ENCODE results near the gene GRAP. TPM values are rescaled to one million over a fixed set of nuclear protein-coding genes. Genes with fewer than 3 reads are reported as not detected.
A peak's percentile ranks its signal among the peaks of the same experiment; 100 is the strongest.

GRAP gene
- total RNA-seq, 1 experiment from 2014 or later = 0.21 TPM

GRCh38 chr17:19004421-19005136, 42.2 kb downstream of the GRAP start, which contains the start of gene FAM83G:
Gene FAM83G (minus strand): TSS chr17:19004764. CDS start chr17:19004041, 723 bp downstream.
- in situ Hi-C loops (cut with HindIII; ENCODE audit: low pct_unique_long_range_greater_than_20kb, low sequenced_read_pairs) = no loop called here
- no peaks in the 10 kb centered on the region; the same call in 1 of the 2 replicates for H3K36me3 ChIP-seq (ENCODE audit: control insufficient read depth, insufficient read depth, low read length)
- peaks cover 9% of the 10 kb centered on the region for H3K4me1 ChIP-seq (ENCODE audit: control insufficient read depth, insufficient read depth, low read length)
- DNase-seq (ENCODE audit: low read depth, low spot score) (peak; percentile 28), ATAC-seq (peak; percentile 85)
- H3K4me3 ChIP-seq (ENCODE audit: low read depth in 2 of 2, low read length in 2 of 2) = peak within 1 kb of the TSS; percentile 61 to 69
- H3K27me3 ChIP-seq (ENCODE audit: control insufficient read depth, insufficient read depth, low read length) = no peaks in the 10 kb centered on the region
- ChIA-PET CTCF (no interaction called here), POLR2A (no interaction called here)
- no peaks in the 10 kb centered on the region for H3K9me3 ChIP-seq (ENCODE audit: control insufficient read depth, insufficient read depth, low read depth, low read length)
- BruUV-seq (replicated peaks) = no TSS peak
- peak within 1 kb of the TSS; percentile 93 for H3K27ac ChIP-seq (ENCODE audit: low read length)
- TF ChIP-seq, protein P1, sequence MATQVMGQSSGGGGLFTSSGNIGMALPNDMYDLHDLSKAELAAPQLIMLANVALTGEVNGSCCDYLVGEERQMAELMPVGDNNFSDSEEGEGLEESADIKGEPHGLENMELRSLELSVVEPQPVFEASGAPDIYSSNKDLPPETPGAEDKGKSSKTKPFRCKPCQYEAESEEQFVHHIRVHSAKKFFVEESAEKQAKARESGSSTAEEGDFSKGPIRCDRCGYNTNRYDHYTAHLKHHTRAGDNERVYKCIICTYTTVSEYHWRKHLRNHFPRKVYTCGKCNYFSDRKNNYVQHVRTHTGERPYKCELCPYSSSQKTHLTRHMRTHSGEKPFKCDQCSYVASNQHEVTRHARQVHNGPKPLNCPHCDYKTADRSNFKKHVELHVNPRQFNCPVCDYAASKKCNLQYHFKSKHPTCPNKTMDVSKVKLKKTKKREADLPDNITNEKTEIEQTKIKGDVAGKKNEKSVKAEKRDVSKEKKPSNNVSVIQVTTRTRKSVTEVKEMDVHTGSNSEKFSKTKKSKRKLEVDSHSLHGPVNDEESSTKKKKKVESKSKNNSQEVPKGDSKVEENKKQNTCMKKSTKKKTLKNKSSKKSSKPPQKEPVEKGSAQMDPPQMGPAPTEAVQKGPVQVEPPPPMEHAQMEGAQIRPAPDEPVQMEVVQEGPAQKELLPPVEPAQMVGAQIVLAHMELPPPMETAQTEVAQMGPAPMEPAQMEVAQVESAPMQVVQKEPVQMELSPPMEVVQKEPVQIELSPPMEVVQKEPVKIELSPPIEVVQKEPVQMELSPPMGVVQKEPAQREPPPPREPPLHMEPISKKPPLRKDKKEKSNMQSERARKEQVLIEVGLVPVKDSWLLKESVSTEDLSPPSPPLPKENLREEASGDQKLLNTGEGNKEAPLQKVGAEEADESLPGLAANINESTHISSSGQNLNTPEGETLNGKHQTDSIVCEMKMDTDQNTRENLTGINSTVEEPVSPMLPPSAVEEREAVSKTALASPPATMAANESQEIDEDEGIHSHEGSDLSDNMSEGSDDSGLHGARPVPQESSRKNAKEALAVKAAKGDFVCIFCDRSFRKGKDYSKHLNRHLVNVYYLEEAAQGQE (IDR thresholded peaks at IDR 0.05; ENCODE audit: insufficient read depth in 1 of 2, low read depth in 2 of 2, low read length in 1 of 2) = no peak
- 0 out of 2 replicates have a peak, but pooled peaks have one; percentile 32 for TF ChIP-seq SIN3A (IDR thresholded peaks at IDR 0.05; ENCODE audit: borderline replicate concordance, insufficient read depth, low read depth, low read length)
- TF ChIP-seq, protein P2, sequence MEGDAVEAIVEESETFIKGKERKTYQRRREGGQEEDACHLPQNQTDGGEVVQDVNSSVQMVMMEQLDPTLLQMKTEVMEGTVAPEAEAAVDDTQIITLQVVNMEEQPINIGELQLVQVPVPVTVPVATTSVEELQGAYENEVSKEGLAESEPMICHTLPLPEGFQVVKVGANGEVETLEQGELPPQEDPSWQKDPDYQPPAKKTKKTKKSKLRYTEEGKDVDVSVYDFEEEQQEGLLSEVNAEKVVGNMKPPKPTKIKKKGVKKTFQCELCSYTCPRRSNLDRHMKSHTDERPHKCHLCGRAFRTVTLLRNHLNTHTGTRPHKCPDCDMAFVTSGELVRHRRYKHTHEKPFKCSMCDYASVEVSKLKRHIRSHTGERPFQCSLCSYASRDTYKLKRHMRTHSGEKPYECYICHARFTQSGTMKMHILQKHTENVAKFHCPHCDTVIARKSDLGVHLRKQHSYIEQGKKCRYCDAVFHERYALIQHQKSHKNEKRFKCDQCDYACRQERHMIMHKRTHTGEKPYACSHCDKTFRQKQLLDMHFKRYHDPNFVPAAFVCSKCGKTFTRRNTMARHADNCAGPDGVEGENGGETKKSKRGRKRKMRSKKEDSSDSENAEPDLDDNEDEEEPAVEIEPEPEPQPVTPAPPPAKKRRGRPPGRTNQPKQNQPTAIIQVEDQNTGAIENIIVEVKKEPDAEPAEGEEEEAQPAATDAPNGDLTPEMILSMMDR (IDR thresholded peaks at IDR 0.05) = no peak
- no peak for TF ChIP-seq TCF7L2 (IDR thresholded peaks at IDR 0.05; ENCODE audit: low read depth, low read length)
- TF ChIP-seq POLR2AphosphoS5 (IDR thresholded peaks at IDR 0.05; ENCODE audit: low read depth, low read length) = peak; percentile 59
- intact Hi-C loops (cut with micrococcal nuclease; ENCODE audit: unreplicated experiment) = no loop called here

- TF ChIP-seq SIN3A (IDR thresholded peaks at IDR 0.05; ENCODE audit: borderline replicate concordance, insufficient read depth, low read depth, low read length) (no peak), POLR2AphosphoS5 (IDR thresholded peaks at IDR 0.05; ENCODE audit: low read depth, low read length) (no peak), TCF7L2 (IDR thresholded peaks at IDR 0.05; ENCODE audit: low read depth, low read length) (no peak)
- TF ChIP-seq, protein P2 (IDR thresholded peaks at IDR 0.05) = no peak
- TF ChIP-seq, protein P1 (IDR thresholded peaks at IDR 0.05; ENCODE audit: insufficient read depth in 1 of 2, low read depth in 2 of 2, low read length in 1 of 2) = no peak
- peaks cover 9% of the 10 kb centered on the region for H3K4me1 ChIP-seq (ENCODE audit: control insufficient read depth, insufficient read depth, low read length)
- intact Hi-C loops (cut with micrococcal nuclease; ENCODE audit: unreplicated experiment) = no loop called here
- ATAC-seq (peak; percentile 74), DNase-seq (ENCODE audit: low read depth, low spot score) (no peak)
- in situ Hi-C loops (cut with HindIII; ENCODE audit: low pct_unique_long_range_greater_than_20kb, low sequenced_read_pairs) = no loop called here
- no peaks in the 10 kb centered on the region for H3K27me3 ChIP-seq (ENCODE audit: control insufficient read depth, insufficient read depth, low read length)
- peak overlapping the region; percentile 61 to 69 for H3K4me3 ChIP-seq (ENCODE audit: low read depth in 2 of 2, low read length in 2 of 2)
- no TSS peak for BruUV-seq (replicated peaks)
- CTCF ChIA-PET = no interaction called here
- POLR2A ChIA-PET = no interaction called here
- H3K36me3 ChIP-seq (ENCODE audit: control insufficient read depth, insufficient read depth, low read length) = no peaks in the 10 kb centered on the region; the same call in 1 of the 2 replicates
- H3K27ac ChIP-seq (ENCODE audit: low read length) = peak overlapping the region; percentile 77
- no peaks in the 10 kb centered on the region for H3K9me3 ChIP-seq (ENCODE audit: control insufficient read depth, insufficient read depth, low read depth, low read length)
Measured at GRCh38 chr17:19003543-19004420, 43.0 kb downstream of the GRAP start.

Measured in Panc1 (cell line).